ENCODE results near the gene ELK1.
A peak's percentile ranks its signal among the peaks of the same experiment; 100 is the strongest.
"Not testable (repeated sequence)": the region's sequence is repeated elsewhere in the genome, so short reads cannot be mapped to it uniquely, and the experiment has no call there.

Gene ELK1

GRCh38 chrX:47650164-47651042, at the start of gene ELK1:
ELK1 (minus strand) TSS chrX:47650563; CDS start chrX:47641441, 9,122 bp downstream.
- TF ChIP-seq CTCF (IDR thresholded peaks at IDR 0.05; ENCODE audit: low read depth, low read length): no peak
- DNase-seq (ENCODE audit: extremely low read depth, low read depth): peak; percentile 96

- DNase-seq (ENCODE audit: extremely low read depth, low read depth): no peak
- no peak for TF ChIP-seq CTCF (IDR thresholded peaks at IDR 0.05; ENCODE audit: low read depth, low read length)
These were observed 46.8 kb upstream of the ELK1 start for GRCh38 chrX:47697181-47697580.

- no peak for TF ChIP-seq CTCF (IDR thresholded peaks at IDR 0.05; ENCODE audit: low read depth, low read length)
- no peak for DNase-seq (ENCODE audit: extremely low read depth, low read depth)
These were observed 39.8 kb upstream of the ELK1 start for GRCh38 chrX:47690175-47690574.

- DNase-seq (ENCODE audit: extremely low read depth, low read depth): no peak
- TF ChIP-seq CTCF (IDR thresholded peaks at IDR 0.05; ENCODE audit: low read depth, low read length): no peak
These were observed 36.9 kb upstream of the ELK1 start for GRCh38 chrX:47687263-47687662.

GRCh38 chrX:47683829-47684205, 33.5 kb upstream of the ELK1 start:
- no peak for TF ChIP-seq CTCF (IDR thresholded peaks at IDR 0.05; ENCODE audit: low read depth, low read length)
- DNase-seq (ENCODE audit: extremely low read depth, low read depth): no peak

- no peak for DNase-seq (ENCODE audit: extremely low read depth, low read depth)
- no peak for TF ChIP-seq CTCF (IDR thresholded peaks at IDR 0.05; ENCODE audit: low read depth, low read length)
These were observed 32.9 kb upstream of the ELK1 start for GRCh38 chrX:47683184-47683828.

- not testable (repeated sequence) for DNase-seq (ENCODE audit: extremely low read depth, low read depth)
These were observed 25.8 kb upstream of the ELK1 start for GRCh38 chrX:47675959-47676859.
